Small intestine (tissue), 7 donors: ENCODE data around the gene BAZ2B. TPM values are rescaled to one million over a fixed set of nuclear protein-coding genes. Genes with fewer than 3 reads are reported as not detected.

Experiments used
- DNase-seq, 2 donors: peaks; one replicate each; pipeline versions ENCODE4 v3.0.0 to v3.0.0-alpha.2; 2013
- FAIRE-seq: peaks from 2 replicates; lab custom pipeline; 2012; peaks lifted over from hg19 to GRCh38; lab: Jason Lieb, UNC
- H3K27ac ChIP-seq, 3 donors: one replicate each; pipeline ENCODE4 v1.5.1; 2013; ENCODE audit warnings: low read length in 2 of 3, mild to moderate bottlenecking in 2 of 3, control low read depth in 1 of 3, inconsistent platforms in 1 of 3, low read depth in 1 of 3, moderate library complexity in 1 of 3
- H3K27me3 ChIP-seq, 3 donors: one replicate each; pipeline ENCODE4 v1.6.1; 2013; ENCODE audit warnings: low read length in 3 of 3, inconsistent platforms in 1 of 3; ENCODE audit not compliant: control insufficient read depth in 3 of 3, insufficient read depth in 3 of 3
- H3K36me3 ChIP-seq, 3 donors: one replicate each; pipeline ENCODE4 v1.6.1; 2013; ENCODE audit warnings: low read length in 3 of 3, inconsistent platforms in 1 of 3, low read depth in 1 of 3, mild to moderate bottlenecking in 1 of 3, moderate library complexity in 1 of 3; ENCODE audit not compliant: control insufficient read depth in 3 of 3, insufficient read depth in 2 of 3
- H3K4me1 ChIP-seq, 3 donors: one replicate each; pipeline ENCODE4 v1.6.1; 2013; ENCODE audit warnings: low read length in 2 of 3, inconsistent platforms in 1 of 3, low read depth in 1 of 3, mild to moderate bottlenecking in 1 of 3, moderate library complexity in 1 of 3; ENCODE audit not compliant: control insufficient read depth in 3 of 3, insufficient read depth in 2 of 3
- H3K4me3 ChIP-seq, 3 donors: one replicate each; pipeline ENCODE4 v1.5.1; 2013; ENCODE audit warnings: low read length in 3 of 3, control low read depth in 1 of 3, inconsistent platforms in 1 of 3, low read depth in 1 of 3, mild to moderate bottlenecking in 1 of 3, moderate library complexity in 1 of 3
- H3K9me3 ChIP-seq, 2 donors: one replicate each; pipeline ENCODE4 v1.6.1; 2013; ENCODE audit warnings: low read depth in 1 of 2, low read length in 1 of 2; ENCODE audit not compliant: control insufficient read depth in 2 of 2, insufficient read depth in 1 of 2
- WGBS, 3 donors: extraction: QIAGEN DNeasy Blood & Tissue Kit; methylation state at CpG; one replicate each; pipeline ENCODE4 v1.1.7; 2013; 5-methylcytosine and 5-hydroxymethylcytosine counted together
- polyA plus RNA-seq, 4 donors: library from polyadenylated mRNA; stranded (reverse) in 3 of 4; unstranded in 1 of 4; fragments of 200-250 nt in 3 of 4; fragments of 120-200 nt in 1 of 4; gene quantifications; one replicate each; pipeline versions ENCODE4 v1.2.1 to v1.2.3, GENCODE V29; 2013
- donor health status: healthy with polysubstance abuse.
- donor health status: control.
- donor health status: control.
- donor health status: Bipolar disorder and iron deficiency.
- donor health status: healthy.

Gene BAZ2B
- polyA plus RNA-seq, 4 donors: 12.2 to 53.2 (median 16.0) TPM

DNA sequence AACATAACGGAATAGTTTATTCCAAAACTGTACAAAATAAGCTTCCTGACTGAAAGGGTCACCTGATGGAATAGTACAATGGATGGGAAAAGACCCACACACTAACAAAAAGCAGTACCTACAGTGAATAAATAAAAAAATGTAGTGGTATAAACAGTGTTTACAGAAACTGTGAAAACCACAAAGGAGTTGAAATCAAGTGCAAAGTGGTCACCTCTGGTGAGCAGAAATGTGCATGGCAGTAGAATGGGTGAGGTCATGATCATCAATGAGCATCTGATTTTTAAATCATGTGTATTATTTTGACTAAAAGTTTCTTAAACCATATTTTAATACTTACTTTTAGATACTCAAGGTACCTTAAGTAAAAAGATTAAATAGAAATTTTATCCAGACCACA is 341.2 kb downstream of the BAZ2B start:
- FAIRE-seq: no peak
- WGBS, 3 donors: 90 to 98% (median 96%) methylated on average over 1 of the region's 1 CpG
- no peaks in the 10 kb centered on the region for H3K4me1 ChIP-seq
- H3K27me3 ChIP-seq: no peaks in the 10 kb centered on the region
- no peak overlapping the region for H3K27ac ChIP-seq
- H3K4me3 ChIP-seq: no peak overlapping the region
- peaks cover 0 to 4% (median 2%) of the 10 kb centered on the region in 3 donors for H3K36me3 ChIP-seq
- H3K9me3 ChIP-seq: no peaks in the 10 kb centered on the region
- no peak for DNase-seq

DNA sequence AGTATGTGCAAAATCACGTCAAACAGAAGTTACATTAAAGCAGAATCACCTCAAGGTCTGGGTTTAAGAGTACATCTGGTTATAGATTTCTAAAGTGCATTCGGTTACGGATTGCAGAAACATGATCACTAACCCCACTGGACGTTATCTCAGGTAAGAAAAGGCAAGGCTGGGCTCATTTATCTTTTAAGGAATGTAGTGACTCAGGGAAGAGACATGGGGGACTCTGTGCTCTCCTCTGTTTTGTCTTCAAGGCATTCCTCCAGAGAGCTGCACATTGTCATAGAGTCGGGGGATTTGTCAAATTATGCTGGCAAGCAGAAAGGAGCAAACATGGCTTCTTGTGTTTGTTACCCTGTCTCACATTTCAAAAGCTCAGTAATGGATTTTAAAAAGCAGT is 344.2 kb downstream of the BAZ2B start:
- no peaks in the 10 kb centered on the region for H3K27me3 ChIP-seq
- FAIRE-seq (no peak), DNase-seq (peak in 1 of 2 donors; percentile 15)
- no peaks in the 10 kb centered on the region for H3K9me3 ChIP-seq
- H3K36me3 ChIP-seq: peaks cover 0 to 4% (median 2%) of the 10 kb centered on the region in 3 donors
- H3K4me1 ChIP-seq: no peaks in the 10 kb centered on the region
- H3K4me3 ChIP-seq: no peak overlapping the region
- peak overlapping the region in 1 of 3 donors; percentile 6 for H3K27ac ChIP-seq
- WGBS, 3 donors: 85 to 89% (median 86%) methylated on average over 5 of the region's 5 CpGs

DNA sequence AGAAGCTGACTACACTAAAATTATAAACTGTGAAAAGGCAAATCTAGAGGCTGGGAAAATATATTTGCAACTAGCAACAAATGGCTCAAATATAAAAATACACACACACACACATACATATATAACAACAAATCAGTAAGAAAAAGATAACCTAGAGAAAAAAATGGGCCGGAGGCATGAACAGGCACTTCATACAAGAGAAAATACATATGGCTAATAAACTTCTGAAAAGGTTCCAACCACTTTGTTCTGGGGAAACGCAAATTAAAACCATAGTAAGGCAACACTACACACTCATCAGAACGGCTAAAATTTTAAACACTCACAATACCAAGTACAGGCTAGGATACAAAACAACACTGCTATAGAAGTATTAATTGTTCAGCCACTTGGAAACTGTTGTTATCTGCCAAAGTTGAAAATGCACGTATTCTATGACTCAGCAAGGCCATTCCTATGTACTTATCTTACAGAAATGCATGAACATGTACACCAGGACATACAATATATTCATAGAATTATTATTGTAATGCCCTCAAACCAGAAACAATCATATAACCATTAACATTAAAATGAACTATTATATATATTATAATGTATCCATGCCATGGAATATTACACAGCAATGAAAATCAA is 345.5 kb downstream of the BAZ2B start:
- no peak for FAIRE-seq

More for the DNA sequence above, 345.5 kb downstream of the BAZ2B start:
- H3K36me3 ChIP-seq: peaks cover 0 to 7% (median 2%) of the 10 kb centered on the region in 3 donors
- no peaks in the 10 kb centered on the region for H3K4me1 ChIP-seq
- DNase-seq: no peak
- H3K9me3 ChIP-seq: no peaks in the 10 kb centered on the region
- H3K4me3 ChIP-seq: no peak overlapping the region
- 96 to 97% (median 96%) methylated on average over 4 of the region's 4 CpGs for WGBS, 3 donors
- no peaks in the 10 kb centered on the region for H3K27me3 ChIP-seq
- H3K27ac ChIP-seq: no peak overlapping the region

Other genes with a start within 250 kb of the BAZ2B start
- gene MARCHF7, start 96.0 kb upstream of the BAZ2B start, polyA plus RNA-seq: 10 to 100 TPM; 17.9 to 67.2 (median 26.9) TPM
- 10 to 100 TPM; 12.1 to 36.6 (median 23.2) TPM for gene CD302, start 181.7 kb upstream of the BAZ2B start, polyA plus RNA-seq